Measurements from ENCODE around the gene SLCO2A1. TPM values are rescaled to one million over a fixed set of nuclear protein-coding genes. Genes with fewer than 3 reads are reported as not detected.

The SLCO2A1 gene
- total and polyA plus RNA-seq, 8 donors: 34.7 to 180 (median 57.6) TPM

- ATAC-seq: no peak
- TF ChIP-seq, protein P1, sequence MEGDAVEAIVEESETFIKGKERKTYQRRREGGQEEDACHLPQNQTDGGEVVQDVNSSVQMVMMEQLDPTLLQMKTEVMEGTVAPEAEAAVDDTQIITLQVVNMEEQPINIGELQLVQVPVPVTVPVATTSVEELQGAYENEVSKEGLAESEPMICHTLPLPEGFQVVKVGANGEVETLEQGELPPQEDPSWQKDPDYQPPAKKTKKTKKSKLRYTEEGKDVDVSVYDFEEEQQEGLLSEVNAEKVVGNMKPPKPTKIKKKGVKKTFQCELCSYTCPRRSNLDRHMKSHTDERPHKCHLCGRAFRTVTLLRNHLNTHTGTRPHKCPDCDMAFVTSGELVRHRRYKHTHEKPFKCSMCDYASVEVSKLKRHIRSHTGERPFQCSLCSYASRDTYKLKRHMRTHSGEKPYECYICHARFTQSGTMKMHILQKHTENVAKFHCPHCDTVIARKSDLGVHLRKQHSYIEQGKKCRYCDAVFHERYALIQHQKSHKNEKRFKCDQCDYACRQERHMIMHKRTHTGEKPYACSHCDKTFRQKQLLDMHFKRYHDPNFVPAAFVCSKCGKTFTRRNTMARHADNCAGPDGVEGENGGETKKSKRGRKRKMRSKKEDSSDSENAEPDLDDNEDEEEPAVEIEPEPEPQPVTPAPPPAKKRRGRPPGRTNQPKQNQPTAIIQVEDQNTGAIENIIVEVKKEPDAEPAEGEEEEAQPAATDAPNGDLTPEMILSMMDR (IDR thresholded peaks at IDR 0.05): no peak
- Histone ChIP-seq H3K36me3 (no peaks in the 10 kb centered on the region), H3K27ac (no peak overlapping the region), H3K4me3 (no peak overlapping the region), H3K4me1 (peaks cover 11 to 37% of the 10 kb centered on the region in 2 donors), H3K27me3 (no peaks in the 10 kb centered on the region), H3K9me3 (no peaks in the 10 kb centered on the region)
- intact Hi-C loops (cut with DNase I): no loop called here
- DNase-seq: no peak
These were observed 31.0 kb upstream of the SLCO2A1 start for GRCh38 chr3:134060561-134061385.

GRCh38 chr3:134059671-134060560 lies 30.2 kb upstream of the SLCO2A1 start:
- H3K27me3 ChIP-seq: no peaks in the 10 kb centered on the region
- no peaks in the 10 kb centered on the region for H3K36me3 ChIP-seq
- H3K9me3 ChIP-seq: no peaks in the 10 kb centered on the region
- intact Hi-C loops (cut with DNase I): no loop called here
- DNase-seq: no peak
- peaks cover 11 to 36% of the 10 kb centered on the region in 2 donors for H3K4me1 ChIP-seq
- H3K27ac ChIP-seq: no peak overlapping the region
- no peak for ATAC-seq
- TF ChIP-seq, protein P1 (IDR thresholded peaks at IDR 0.05): no peak
- H3K4me3 ChIP-seq: no peak overlapping the region

- TF ChIP-seq, protein P1 (IDR thresholded peaks at IDR 0.05): no peak
- H3K9me3 ChIP-seq: no peaks in the 10 kb centered on the region
- DNase-seq (peak in 1 of 4 donors; percentile 22), ATAC-seq (peak; percentile 75)
- no peak overlapping the region for H3K4me3 ChIP-seq
- H3K27ac ChIP-seq: no peak overlapping the region
- no peaks in the 10 kb centered on the region for H3K27me3 ChIP-seq
- no peaks in the 10 kb centered on the region for H3K36me3 ChIP-seq
- H3K4me1 ChIP-seq: peaks cover 11 to 36% of the 10 kb centered on the region in 2 donors
- intact Hi-C loops (cut with DNase I): no loop called here
These were observed 29.4 kb upstream of the SLCO2A1 start for GRCh38 chr3:134059035-134059601.

DNA sequence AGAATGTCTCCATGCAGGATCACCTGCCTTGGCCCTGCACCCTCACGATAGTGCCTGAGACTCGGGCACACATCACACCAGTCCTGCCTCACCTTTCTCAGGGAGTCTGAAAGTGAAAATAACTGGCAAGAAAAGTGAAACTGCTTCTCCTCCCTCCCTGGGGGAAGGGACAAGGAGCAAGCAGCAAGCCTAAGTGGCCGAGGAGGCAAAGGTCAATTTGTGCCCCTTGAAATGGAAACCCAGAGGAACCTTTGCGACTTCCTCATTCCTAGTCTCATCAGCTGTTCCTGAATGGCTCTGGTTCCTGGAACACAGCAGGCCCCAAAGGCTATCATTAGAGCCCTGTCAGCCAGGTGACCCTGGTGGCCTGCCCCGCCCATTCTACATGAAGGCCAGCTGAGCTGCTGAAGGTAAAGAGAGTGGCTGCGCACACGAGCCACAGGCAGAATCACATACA lies 28.0 kb upstream of the SLCO2A1 start:
- DNase-seq (no peak), ATAC-seq (peak; percentile 20)
- Histone ChIP-seq H3K4me3 (no peak overlapping the region), H3K27me3 (no peaks in the 10 kb centered on the region), H3K27ac (no peak overlapping the region), H3K36me3 (no peaks in the 10 kb centered on the region), H3K9me3 (no peaks in the 10 kb centered on the region), H3K4me1 (peaks cover 11 to 36% of the 10 kb centered on the region in 2 donors)
- intact Hi-C loops (cut with DNase I): no loop called here
- TF ChIP-seq, protein P1 (IDR thresholded peaks at IDR 0.05): no peak
